BLaER1 (cell line): ENCODE data around the gene NPTX2.

ENCODE experiments used
- H3K27ac ChIP-seq: shearing (Covaris generic); formaldehyde crosslinking; 2 replicates; pipeline ENCODE4 v1.8.1; 2022
- H3K27me3 ChIP-seq: shearing (Covaris generic); formaldehyde crosslinking; 2 replicates; pipeline ENCODE4 v1.8.1; 2022
- H3K36me3 ChIP-seq: shearing (Covaris generic); formaldehyde crosslinking; 2 replicates; pipeline ENCODE4 v1.8.1; 2022
- H3K4me1 ChIP-seq: shearing (Covaris generic); formaldehyde crosslinking; 2 replicates; pipeline ENCODE4 v1.8.1; 2022
- H3K4me2 ChIP-seq: shearing (Covaris generic); formaldehyde crosslinking; 2 replicates; pipeline ENCODE4 v1.8.1; 2022
- H3K4me3 ChIP-seq: shearing (Covaris generic); formaldehyde crosslinking; 2 replicates; pipeline ENCODE4 v1.8.1; 2022
- H3K9ac ChIP-seq: shearing (Covaris generic); formaldehyde crosslinking; 2 replicates; pipeline ENCODE4 v1.8.1; 2022
- H3K9me3 ChIP-seq: shearing (Covaris generic); formaldehyde crosslinking; 2 replicates; pipeline ENCODE4 v1.8.1; 2022
- H4K20me1 ChIP-seq: shearing (Covaris generic); formaldehyde crosslinking; 2 replicates; pipeline ENCODE4 v1.8.1; 2022
- Cebpa-rat ChIP-seq: shearing (Covaris generic); IDR thresholded peaks from 2 replicates; pipeline ENCODE4 v1.8.1; 2022

NPTX2 gene

DNA sequence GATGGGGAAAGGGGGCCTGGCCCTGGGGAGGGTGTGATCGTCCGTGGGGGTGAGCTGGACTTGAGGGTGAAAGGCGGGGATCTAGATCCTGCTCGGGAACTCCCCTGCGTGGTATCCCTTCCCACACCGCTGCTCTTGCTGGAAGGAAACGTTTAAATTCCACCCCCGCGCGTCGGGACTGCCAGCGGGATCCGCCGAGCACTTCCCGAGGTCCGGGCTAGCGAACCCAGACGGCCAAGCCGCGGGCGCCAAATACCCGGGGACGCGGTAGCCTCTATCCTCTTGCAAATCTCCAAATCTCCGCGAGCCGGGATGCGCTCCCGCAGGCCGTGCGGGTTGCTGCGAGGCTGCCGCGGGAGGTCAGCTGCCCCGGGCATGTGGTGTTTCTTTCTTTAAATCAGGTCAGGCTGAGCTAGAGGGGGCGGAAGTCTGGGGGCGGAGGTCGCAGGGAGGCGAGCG lies 904 bp downstream of the NPTX2 start:
- Histone ChIP-seq H4K20me1 (no peaks in the 10 kb centered on the region), H3K4me3 (no peak overlapping the region), H3K36me3 (no peaks in the 10 kb centered on the region), H3K9me3 (peaks cover 20% of the 10 kb centered on the region), H3K4me2 (no peak overlapping the region), H3K4me1 (peaks cover 30% of the 10 kb centered on the region), H3K27ac (no peak overlapping the region), H3K27me3 (no peaks in the 10 kb centered on the region), H3K9ac (no peak overlapping the region)
- TF ChIP-seq Cebpa-rat: no peak

DNA sequence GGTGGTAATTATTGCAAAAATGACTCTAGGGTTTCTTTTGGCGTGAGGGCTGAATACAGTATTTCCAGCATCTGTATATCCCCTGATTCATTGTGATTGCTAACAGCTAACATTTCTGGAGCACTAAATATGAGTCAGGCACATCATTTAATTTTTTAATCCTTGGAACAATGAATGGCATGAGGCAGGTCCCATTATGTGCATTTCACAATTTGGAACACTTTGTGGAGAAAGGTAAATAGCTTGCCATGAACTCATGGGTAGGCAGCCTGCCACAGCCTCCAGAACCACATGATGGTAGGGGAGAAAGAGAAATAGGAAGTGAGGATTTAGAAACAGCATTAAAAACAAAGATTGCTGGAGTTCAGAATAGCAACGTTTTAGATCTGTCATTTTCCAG lies 1.7 kb downstream of the NPTX2 start:
- no peak overlapping the region for H3K9ac ChIP-seq
- H3K4me1 ChIP-seq: peaks cover 30% of the 10 kb centered on the region
- H3K27ac ChIP-seq: no peak overlapping the region
- H4K20me1 ChIP-seq: no peaks in the 10 kb centered on the region
- TF ChIP-seq Cebpa-rat: no peak
- H3K9me3 ChIP-seq: peaks cover 20% of the 10 kb centered on the region
- H3K36me3 ChIP-seq: no peaks in the 10 kb centered on the region
- H3K4me3 ChIP-seq: no peak overlapping the region
- H3K4me2 ChIP-seq: peak overlapping the region; percentile 29
- H3K27me3 ChIP-seq: no peaks in the 10 kb centered on the region

DNA sequence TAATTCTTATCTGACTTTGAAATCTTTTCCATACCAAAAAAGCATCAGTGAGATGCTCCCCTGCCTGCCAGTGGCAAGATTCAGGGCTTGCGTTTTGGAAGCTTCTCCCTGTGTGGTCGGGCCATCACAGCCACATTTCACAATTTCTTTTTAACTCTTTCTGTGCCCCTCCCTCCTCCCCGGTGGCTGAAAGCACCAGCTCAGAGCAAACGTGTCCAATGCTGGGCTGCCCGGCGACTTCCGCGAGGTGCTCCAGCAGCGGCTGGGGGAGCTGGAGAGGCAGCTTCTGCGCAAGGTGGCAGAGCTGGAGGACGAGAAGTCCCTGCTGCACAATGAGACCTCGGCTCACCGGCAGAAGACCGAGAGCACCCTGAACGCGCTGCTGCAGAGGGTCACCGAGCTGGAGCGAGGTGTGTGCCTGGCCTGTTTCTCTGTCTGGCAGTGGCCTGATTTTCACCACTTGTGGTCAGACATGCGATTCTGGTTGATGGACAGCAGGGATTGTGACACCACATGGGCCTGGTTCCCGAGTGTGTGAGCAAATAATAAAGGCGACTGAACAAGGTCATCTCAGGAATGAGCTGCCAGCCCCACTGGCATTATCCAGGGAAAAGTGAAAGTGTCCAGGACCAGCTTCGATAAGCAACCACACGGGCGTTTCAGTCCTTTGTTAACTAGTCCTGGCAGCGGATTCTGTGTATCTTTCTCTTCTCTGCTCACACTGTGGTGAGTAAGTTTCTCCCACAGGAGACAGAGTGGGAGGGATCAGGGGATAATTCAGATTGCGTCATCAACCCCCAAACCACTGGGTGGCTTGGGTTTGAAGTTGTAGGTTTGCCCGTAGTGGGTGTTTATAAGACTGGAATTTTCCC lies 2.6 kb downstream of the NPTX2 start:
- Histone ChIP-seq H3K27ac (no peak overlapping the region), H4K20me1 (no peaks in the 10 kb centered on the region), H3K9me3 (peaks cover 20% of the 10 kb centered on the region), H3K4me3 (no peak overlapping the region), H3K4me2 (peak overlapping the region; percentile 29), H3K9ac (no peak overlapping the region), H3K4me1 (peaks cover 30% of the 10 kb centered on the region), H3K27me3 (no peaks in the 10 kb centered on the region), H3K36me3 (no peaks in the 10 kb centered on the region)
- TF ChIP-seq Cebpa-rat: peak; percentile 89

DNA sequence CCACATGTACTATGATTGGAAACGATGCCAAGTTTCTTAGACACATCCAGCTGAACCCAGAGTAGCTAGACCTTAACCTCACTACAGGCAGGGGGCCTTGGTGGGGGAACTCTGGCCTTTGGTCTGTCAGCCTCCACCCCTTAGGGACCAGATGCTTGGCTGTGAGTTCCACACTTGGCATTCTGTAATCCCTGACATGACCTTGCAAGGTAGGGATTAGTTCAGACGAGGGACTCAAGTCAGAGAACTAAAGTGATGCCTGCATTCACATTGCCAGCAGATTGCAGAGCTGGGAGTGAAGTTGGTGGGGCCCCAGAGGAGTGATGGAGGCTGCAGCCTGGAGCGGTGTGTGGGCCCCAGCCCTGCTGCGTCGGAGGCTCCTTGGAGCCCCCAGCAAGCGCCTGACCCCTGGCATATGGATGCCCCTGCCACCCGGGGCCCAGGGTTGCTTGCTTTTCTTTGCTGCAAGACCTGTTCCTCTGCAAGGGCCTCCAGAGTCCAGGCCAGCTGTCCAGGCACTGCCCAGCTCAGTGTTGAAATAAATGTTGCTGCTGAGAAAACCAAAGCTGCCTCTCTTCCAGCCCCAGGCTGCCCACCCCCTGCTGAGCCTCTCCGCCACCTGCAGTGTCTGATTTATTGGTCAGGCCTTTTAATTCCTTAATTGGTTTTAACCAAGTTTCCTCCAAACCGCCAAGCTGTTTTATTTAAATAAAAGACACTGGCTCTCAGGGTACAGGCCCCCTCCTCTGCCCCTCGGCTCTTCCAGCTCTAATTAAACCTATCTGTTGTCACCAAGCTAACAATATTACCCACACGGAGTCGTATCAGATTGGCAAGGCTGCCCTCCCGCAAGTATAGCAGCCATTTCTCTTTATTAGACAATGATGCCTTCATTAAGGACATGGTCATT lies 4.7 kb downstream of the NPTX2 start:
- 0 out of 2 replicates have a peak overlapping the region, but pooled peaks have one; percentile 10 for H3K9ac ChIP-seq

DNA sequence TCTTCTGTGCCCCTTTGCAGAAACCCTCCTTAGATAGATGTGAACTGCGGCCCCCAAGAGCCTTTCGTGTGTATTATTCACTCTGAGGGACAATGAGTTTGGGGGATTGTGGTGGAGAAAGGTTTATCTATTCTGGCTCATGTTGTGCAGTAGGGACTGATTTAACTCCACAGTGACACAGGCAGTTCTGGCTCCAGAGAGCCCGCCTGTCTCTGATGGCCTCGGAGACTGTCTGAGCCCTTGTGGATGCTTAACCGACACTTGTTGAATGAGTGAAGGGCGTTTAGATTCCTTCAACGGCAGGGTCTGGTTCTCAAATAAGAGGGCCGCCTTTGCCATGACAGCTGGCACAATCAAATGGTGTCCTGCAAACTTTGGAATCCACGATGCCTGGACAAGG lies 5.8 kb downstream of the NPTX2 start:
- peaks cover 49% of the 10 kb centered on the region for H3K4me1 ChIP-seq
- no peak overlapping the region for H3K9ac ChIP-seq
- H3K27ac ChIP-seq: no peak overlapping the region
- peaks cover 3% of the 10 kb centered on the region for H3K9me3 ChIP-seq
- H3K36me3 ChIP-seq: no peaks in the 10 kb centered on the region
- H4K20me1 ChIP-seq: no peaks in the 10 kb centered on the region
- H3K4me3 ChIP-seq: no peak overlapping the region
- no peak for TF ChIP-seq Cebpa-rat
- no peak overlapping the region for H3K4me2 ChIP-seq
- no peaks in the 10 kb centered on the region for H3K27me3 ChIP-seq

More for the DNA sequence above, 4.7 kb downstream of the NPTX2 start:
- Histone ChIP-seq H3K36me3 (no peaks in the 10 kb centered on the region), H3K4me2 (peak overlapping the region; percentile 19; the same call in 1 of the 2 replicates), H3K9me3 (peaks cover 14% of the 10 kb centered on the region), H3K27ac (no peak overlapping the region), H3K4me1 (peaks cover 38% of the 10 kb centered on the region), H3K27me3 (no peaks in the 10 kb centered on the region), H4K20me1 (no peaks in the 10 kb centered on the region), H3K4me3 (no peak overlapping the region)
- TF ChIP-seq Cebpa-rat: no peak

DNA sequence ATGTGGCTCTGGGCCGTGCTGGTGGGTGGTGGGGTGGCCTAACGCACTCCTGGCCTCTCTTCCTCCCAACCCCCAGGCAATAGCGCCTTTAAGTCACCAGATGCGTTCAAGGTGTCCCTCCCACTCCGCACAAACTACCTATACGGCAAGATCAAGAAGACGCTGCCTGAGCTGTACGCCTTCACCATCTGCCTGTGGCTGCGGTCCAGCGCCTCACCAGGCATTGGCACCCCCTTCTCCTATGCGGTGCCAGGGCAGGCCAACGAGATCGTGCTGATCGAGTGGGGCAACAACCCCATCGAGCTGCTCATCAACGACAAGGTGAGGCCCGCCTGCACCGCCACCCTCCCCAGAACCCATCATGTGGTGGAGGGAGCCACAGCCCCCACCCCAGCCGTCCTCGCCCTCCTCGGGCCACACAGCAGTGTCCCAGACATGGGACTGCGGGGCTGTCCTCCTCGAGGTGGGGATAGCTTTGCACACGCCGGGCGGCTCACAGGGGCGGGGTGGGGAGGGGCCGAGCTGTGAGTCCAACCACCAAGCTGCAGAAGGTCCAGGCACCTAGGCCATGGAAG lies 7.8 kb downstream of the NPTX2 start:
- TF ChIP-seq Cebpa-rat: no peak
- no peaks in the 10 kb centered on the region for H3K36me3 ChIP-seq
- H3K9me3 ChIP-seq: no peaks in the 10 kb centered on the region
- no peak overlapping the region for H3K4me2 ChIP-seq
- H3K4me3 ChIP-seq: no peak overlapping the region
- no peaks in the 10 kb centered on the region for H3K27me3 ChIP-seq
- peaks cover 55% of the 10 kb centered on the region for H3K4me1 ChIP-seq
- no peak overlapping the region for H3K27ac ChIP-seq
- no peaks in the 10 kb centered on the region for H4K20me1 ChIP-seq
- no peak overlapping the region for H3K9ac ChIP-seq

DNA sequence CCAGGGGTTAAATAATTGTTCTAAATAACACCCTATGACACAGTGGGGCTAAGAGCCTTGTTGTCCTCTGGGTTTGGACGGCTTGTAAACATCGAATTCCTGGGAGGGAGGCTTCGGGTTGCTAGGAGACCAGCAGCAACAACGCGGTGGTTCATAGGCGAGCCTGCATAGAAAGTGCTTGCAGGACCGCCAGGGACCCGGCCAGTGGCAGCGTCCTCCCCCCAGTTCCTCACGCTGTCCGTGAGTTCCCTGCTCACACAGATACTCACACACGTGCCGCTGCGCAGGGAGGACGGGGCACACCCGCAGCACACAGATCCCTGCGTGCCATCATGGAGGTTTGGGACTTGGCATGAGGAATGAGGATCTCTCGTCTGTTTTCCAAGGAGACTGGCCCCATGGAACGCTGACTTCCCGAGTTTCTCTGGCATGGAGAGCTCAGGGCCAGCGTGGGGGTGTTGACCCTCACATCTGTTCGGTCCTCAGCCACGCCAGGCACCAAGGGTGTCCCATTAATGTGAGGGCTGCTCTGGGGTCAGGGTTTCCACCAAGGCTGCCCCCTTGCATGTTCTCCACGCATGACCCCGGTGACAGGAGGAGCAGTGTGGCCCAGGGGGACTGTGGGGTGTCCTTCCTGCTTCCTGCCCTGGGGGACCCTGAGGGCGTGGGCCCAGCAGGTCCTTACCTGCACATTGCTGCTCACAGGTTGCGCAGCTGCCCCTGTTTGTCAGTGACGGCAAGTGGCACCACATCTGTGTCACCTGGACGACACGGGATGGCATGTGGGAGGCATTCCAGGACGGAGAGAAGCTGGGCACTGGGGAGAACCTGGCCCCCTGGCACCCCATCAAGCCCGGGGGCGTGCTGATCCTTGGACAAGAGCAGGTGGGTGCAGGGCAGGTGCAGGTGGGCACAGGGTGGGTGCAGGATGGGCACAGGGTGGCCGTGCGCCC lies 9.7 kb downstream of the NPTX2 start:
- Histone ChIP-seq H3K27ac (peak overlapping the region; percentile 90), H3K9ac (no peak overlapping the region), H3K4me2 (peak overlapping the region; percentile 98), H3K9me3 (no peaks in the 10 kb centered on the region; the same call in 1 of the 2 replicates), H3K4me1 (peaks cover 65% of the 10 kb centered on the region), H3K36me3 (no peaks in the 10 kb centered on the region), H3K27me3 (no peaks in the 10 kb centered on the region), H4K20me1 (no peaks in the 10 kb centered on the region), H3K4me3 (no peak overlapping the region)
- no peak for TF ChIP-seq Cebpa-rat

DNA sequence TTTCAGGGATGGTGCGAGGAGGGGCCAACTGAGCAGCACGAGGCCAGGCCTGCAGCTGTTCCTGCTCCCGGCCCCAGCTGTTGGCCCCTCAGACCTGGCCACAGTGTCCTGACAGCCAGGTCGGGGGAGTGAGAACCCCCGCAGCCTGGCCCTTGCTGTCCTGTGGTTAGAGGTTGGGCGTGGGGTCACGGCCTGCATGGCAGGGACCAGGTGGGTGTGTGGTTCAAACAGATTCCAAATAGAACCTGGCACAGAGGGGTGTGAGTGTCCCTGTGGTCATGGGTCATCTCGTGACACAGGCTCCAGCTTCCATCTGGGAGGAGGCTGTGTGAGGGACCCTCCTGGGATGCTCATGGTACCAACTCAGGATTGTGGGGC lies 10.3 kb downstream of the NPTX2 start:
- H3K4me1 ChIP-seq: peaks cover 62% of the 10 kb centered on the region
- no peaks in the 10 kb centered on the region for H3K27me3 ChIP-seq
- H3K36me3 ChIP-seq: no peaks in the 10 kb centered on the region
- no peaks in the 10 kb centered on the region for H4K20me1 ChIP-seq
- peak overlapping the region; percentile 90 for H3K27ac ChIP-seq
- TF ChIP-seq Cebpa-rat: no peak
- peak overlapping the region; percentile 98 for H3K4me2 ChIP-seq
- no peak overlapping the region for H3K4me3 ChIP-seq
- peaks cover 5% of the 10 kb centered on the region for H3K9me3 ChIP-seq
- H3K9ac ChIP-seq: no peak overlapping the region

DNA sequence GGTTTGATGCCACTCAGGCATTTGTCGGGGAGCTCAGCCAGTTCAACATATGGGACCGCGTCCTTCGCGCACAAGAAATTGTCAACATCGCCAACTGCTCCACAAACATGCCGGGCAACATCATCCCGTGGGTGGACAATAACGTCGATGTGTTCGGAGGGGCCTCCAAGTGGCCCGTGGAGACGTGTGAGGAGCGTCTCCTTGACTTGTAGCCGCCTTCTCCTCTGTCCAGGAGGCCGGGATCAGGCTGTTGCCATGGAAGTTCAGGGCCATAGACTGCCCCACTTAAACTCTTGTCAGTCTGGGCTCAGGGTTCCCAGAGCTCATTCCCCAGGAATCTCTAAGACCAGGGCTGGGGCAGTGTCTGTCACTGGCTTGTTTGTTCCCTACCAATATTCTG lies 11.3 kb downstream of the NPTX2 start:
- TF ChIP-seq Cebpa-rat: no peak
- peak overlapping the region; percentile 98 for H3K4me2 ChIP-seq
- peaks cover 61% of the 10 kb centered on the region for H3K4me1 ChIP-seq
- peak overlapping the region; percentile 56 for H3K4me3 ChIP-seq
- H3K36me3 ChIP-seq: no peaks in the 10 kb centered on the region
- peaks cover 15% of the 10 kb centered on the region for H3K9me3 ChIP-seq
- peak overlapping the region; percentile 90 for H3K27ac ChIP-seq
- no peaks in the 10 kb centered on the region for H4K20me1 ChIP-seq
- H3K27me3 ChIP-seq: no peaks in the 10 kb centered on the region
- peak overlapping the region; percentile 76 for H3K9ac ChIP-seq
